Amygdala (tissue), 56 donors: ENCODE data around the gene CYP26B1.

Experiments
- DNase-seq, 56 donors: peaks; one replicate each; lab custom pipeline; 2025; lab: John Stamatoyannopoulos, UW

CYP26B1 gene, protein sequence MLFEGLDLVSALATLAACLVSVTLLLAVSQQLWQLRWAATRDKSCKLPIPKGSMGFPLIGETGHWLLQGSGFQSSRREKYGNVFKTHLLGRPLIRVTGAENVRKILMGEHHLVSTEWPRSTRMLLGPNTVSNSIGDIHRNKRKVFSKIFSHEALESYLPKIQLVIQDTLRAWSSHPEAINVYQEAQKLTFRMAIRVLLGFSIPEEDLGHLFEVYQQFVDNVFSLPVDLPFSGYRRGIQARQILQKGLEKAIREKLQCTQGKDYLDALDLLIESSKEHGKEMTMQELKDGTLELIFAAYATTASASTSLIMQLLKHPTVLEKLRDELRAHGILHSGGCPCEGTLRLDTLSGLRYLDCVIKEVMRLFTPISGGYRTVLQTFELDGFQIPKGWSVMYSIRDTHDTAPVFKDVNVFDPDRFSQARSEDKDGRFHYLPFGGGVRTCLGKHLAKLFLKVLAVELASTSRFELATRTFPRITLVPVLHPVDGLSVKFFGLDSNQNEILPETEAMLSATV

GRCh38 chr2:72147303-72147971 lies at the start of gene CYP26B1:
CYP26B1 (minus strand) TSS chr2:72147862; CDS start chr2:72147834, 28 bp downstream.
- DNase-seq = peak in 12 of 56 donors; percentile 13 to 67 (median 36)

DNA sequence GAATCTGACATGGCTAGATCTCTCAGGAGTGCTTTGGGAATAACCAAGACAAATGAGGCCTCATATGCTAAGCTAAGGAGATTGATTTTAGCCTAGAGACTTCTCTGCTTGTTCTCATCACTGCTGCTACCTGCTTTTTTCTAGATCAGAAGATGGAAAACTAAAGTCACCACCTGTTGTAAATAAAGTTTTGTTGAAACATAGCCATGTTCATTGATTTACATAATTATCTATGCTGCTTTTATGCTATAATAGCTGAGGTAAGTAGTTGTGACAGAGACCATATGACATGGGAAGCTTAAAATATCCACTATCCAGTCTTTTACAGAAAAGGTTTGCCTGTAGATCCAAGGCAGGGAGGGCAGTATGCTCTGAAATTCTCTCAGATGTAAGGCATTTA lies 46.1 kb upstream of the CYP26B1 start:
- DNase-seq = no peak

DNA sequence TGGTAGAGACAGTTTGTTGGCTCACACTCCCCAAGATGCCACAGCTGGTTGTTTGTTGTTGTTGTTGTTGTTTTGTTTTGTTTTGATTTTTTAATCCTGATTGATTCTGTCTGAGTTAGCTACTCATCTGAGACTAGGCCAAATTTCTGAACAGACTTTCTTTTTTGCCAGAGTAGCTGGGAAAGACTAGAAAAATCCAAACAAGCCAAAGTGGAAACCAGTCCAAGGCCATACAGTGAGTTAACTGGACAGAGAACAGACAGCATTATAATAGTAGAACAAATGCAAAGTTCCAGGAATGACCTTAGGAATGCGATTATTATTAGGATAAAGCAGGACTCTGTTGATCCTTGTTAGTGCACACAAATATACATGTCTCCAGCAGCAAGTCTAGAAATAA lies 43.8 kb upstream of the CYP26B1 start:
- DNase-seq = no peak

- no peak for DNase-seq
These were observed 37.5 kb upstream of the CYP26B1 start for GRCh38 chr2:72185206-72185605.

- DNase-seq = no peak
These were observed 35.8 kb upstream of the CYP26B1 start for GRCh38 chr2:72183466-72183865.

GRCh38 chr2:72183016-72183415 lies 35.4 kb upstream of the CYP26B1 start:
- DNase-seq = no peak

DNA sequence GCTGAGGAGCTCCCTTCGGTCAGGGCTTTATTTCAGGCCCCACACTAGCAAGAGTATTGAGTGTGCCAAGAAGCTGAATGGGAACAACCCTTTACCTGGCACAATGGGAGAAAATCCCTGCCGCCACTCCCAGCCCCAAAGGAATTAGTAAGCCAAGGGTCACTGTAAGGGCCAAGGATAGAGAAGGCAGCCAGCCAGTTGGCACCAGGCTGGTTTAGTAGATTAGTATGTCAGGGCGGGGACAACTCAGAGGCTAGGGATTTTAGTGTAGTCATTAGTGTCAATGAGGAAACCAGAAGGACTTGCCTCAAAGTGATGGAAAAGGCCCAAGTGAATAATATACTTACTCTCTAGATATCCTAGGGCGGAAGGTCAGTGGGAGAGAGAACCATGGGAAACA lies 34.9 kb upstream of the CYP26B1 start:
- DNase-seq = no peak

DNA sequence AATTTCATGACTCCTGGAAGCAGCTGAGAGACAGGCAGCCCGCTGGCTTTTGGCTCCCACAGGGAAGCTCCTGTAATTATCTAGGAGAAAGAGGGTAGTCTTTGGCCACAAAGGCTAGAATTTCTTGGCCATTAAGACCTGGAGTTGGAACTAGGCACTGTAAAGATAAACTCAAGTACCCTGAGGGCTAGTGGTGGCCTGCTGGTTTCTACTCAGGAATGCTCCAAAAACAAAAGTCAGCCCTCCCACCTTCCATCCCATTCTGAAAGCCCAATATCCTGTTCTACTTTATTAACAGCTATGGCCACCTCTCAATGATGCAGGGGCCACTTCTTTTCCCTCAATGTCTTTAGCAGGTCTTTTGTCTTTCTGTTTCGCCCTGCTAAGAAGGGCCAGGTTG lies 34.0 kb upstream of the CYP26B1 start:
- no peak for DNase-seq

GRCh38 chr2:72180351-72180750 lies 32.7 kb upstream of the CYP26B1 start:
- DNase-seq = no peak

DNA sequence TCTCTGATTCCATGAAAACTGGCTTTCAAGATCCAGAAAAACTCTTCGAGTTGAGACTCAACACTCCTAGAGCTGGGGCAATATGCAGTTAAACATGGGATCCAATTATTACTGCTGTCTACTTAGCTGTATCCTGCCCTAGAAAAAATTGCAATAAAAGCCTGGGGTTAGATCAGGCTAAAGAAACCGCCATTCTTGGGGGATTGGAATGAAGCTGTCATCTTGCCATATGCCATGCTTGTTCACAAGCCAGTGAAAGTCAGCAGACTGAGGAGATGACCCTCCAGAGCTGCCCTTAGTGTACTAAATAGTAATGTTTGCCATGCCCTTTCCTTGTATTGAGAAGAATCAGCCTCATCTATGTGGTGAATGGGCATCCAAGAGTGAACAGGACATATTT lies 30.9 kb upstream of the CYP26B1 start:
- no peak for DNase-seq

DNA sequence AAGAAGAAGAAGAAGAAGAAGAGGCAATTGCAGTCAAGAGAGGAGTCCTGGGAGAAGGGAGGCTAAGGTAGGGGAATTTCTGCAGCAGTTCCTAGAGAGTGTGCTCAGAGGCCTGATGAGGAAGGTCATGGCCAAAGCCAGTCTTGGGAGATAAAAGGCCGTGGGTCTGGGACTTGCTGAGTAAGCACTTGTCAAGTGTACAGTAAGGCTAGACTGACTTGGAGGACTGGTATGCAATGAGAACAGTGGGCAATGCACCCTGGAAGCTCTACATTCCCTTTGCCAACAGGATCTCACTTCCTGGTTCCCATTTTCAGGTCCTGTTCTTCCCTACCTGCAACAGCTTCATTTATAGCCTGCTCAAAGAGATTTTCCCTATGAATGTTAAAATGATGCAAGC lies 28.6 kb upstream of the CYP26B1 start:
- no peak for DNase-seq

DNA sequence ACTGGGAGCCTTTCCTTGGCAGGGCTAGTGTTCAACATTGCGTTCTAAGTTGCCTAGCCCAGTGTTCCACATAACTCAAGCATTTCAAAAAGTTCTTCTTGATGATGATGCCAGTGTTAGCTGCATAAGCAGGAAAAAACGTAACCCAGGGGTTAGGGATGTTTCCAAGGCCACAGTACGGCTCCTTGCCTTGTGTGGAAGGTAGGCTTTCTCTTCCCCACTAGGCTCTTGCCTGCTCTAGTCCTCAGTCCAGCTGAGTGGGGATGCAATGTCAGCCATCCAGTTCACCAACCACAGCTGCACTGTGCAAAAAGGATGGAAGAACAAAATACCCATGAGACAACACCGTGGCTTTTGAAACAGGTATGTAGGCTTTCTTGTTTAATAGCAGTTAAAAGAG lies 28.0 kb upstream of the CYP26B1 start:
- DNase-seq = no peak

- no peak for DNase-seq
These were observed 26.1 kb upstream of the CYP26B1 start for GRCh38 chr2:72173640-72174321.

DNA sequence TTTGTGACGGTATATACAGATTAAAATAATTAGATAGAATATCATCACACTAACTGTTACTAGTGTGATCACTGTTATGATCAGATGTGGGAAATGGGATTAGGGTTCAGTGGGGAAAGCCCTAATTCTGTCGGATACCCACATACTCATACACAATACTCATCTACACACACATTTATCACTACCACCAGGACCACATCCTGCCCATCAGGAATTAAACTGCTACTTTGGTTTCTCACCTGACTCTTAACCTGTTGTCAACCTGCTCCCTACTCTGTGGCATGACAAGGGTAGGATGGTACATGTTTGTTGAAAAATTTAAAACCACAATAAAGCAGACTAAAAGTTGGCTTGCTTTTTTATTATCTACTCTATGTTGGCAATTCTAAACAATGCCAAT lies 24.8 kb upstream of the CYP26B1 start:
- DNase-seq = no peak

DNA sequence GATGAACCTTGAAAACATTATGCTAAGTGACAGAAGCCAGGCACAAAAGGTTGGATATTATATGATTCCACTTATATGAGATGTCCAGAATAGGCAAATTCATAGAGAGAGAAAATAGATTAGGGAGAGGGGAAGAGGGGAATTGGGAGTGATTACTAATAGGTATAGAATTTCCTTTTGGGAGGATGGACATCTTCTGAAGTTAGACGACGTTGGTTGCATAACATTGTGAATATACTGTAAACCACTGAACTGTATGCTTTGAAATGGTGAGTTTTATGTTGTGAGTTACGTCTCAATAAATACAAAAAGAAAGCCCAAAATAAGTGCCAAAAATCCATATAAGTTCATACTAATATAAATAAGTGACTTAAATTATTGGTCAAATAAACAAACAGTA lies 18.6 kb upstream of the CYP26B1 start:
- DNase-seq = no peak

DNA sequence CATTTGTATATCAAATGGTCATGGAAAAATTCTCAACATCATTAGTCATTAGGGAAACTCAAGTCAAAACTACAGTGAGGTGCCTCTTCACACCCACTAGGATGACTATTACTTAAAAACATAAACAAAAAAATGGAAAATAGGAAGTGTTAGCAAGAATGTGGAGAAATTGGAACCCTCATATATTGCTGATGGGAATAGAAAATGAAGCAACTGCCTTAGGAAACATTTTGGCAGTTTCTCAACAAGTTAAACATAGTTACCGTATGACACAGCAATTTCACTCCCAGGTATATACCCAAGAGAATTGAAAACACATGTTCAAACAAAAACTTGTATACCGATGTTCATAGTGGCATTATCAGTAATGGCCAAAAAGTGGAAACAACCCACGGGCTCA lies 18.1 kb upstream of the CYP26B1 start:
- DNase-seq = no peak

GRCh38 chr2:72162574-72162973 lies 14.9 kb upstream of the CYP26B1 start:
- DNase-seq = no peak

GRCh38 chr2:72159211-72159993 lies 11.7 kb upstream of the CYP26B1 start:
- no peak for DNase-seq

DNA sequence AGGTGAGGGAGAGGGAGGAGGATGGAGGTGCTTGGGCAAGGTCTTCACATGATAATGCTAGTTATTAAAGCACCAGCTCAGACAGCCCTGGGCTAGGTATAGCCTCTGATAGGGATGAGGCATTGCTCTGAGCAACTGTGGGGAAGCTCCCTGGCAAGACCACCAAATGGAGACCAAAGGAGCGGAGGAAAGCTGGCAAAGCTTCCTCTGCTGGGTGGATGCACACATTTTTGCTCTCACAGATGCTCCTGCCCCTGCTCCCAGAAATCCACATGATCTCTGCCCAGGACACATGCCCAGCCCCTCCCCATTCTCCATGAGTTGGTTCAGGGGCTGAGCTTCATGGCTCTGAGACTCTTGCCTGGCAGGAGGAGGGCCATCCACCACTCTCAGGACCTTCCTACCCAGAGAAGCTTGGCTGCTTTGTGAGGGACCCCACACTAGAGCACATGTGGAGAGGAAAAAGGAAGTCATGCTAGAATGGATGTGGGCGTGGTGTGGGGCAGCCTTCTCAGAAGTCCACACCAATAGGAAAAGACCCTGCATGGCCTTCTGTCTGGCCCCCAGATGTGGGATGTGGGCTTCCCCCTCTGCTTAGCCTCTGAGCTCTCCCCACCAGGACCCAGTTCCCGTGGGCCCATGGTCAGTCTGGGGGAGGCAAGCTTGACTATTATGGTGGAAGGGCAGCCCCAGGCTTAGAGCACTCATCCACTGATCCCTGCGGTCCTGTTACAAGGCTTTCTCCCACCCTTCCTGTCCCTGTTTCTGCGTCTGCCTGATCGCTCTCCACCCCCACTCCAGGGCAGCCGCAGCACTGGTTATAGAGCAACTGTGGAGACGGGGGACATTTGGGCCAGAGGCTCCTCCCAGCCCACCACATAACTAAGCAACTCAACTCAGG lies 10.5 kb upstream of the CYP26B1 start:
- DNase-seq = no peak

DNA sequence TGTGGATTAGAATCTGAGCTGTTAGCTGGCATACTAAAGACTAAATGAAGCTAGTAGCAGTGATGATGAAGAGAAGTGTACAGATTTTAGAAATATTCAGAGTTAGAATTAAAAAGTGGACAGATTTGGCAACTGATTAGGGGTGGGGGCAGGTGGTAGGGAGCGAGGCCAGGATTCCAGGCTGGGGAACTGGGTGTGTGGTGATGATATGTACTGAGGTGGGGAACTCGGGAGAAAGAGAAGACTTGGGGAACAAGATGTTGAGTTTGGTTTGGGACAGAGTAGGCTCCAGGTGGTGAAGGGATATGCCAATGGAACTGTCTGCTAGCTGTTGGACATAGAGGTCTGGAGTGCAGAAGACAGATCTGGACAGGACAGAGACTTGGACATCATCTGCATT lies 9.2 kb upstream of the CYP26B1 start:
- DNase-seq = no peak
